Gastrocnemius medialis (tissue), 4 donors: ENCODE data around the gene COL11A2.

Experiments used
- CTCF ChIP-seq, 5 experiments: fragments of 450-650 bp in 3 of 5; fragments of 200-600 bp in 2 of 5; sonication (generic) in 2 of 5; IDR thresholded peaks in 4 of 5; conservative IDR thresholded peaks in 1 of 5; 1 replicate in 4 of 5; 2 replicates in 1 of 5; pipeline ENCODE4 v1.5.1; 2016 to 2019; ENCODE audit warnings: antibody characterized with exemption in 5 of 5, mild to moderate bottlenecking in 3 of 5, moderate library complexity in 3 of 5
- POLR2A ChIP-seq, 2 donors: fragments of 450-650 bp; IDR thresholded peaks; one replicate each; pipeline ENCODE4 v1.6.1; 2017; ENCODE audit warnings: antibody characterized with exemption in 2 of 2, mild to moderate bottlenecking in 2 of 2, moderate library complexity in 2 of 2

DNA sequence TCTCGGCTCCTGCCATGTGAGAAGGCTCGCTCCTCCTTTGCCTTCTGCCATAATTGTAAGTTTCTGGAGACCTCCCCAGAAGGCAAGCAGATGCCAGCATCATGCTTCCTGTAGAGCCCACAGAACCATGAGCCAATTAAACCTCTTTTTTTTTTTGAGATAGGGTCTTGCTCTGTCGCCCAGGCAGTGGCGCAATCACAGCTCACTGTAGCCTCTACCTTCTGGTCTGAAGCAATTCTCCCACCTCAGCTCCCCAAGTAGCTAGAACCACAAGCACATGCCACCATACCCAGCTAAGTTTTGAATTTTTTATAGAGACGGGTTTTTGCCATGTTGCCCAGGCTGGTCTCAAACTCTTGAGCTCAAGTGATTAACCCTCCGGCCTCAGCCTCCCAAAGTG is 44.6 kb upstream of the COL11A2 start:
- TF ChIP-seq CTCF (IDR thresholded peaks at IDR 0.05 in 4 of 5, conservative IDR thresholded peaks at IDR 0.05 in 1 of 5) = no peak
- TF ChIP-seq POLR2A (IDR thresholded peaks at IDR 0.05) = no peak
